ENCODE results near the gene CFAP46.
"Not testable (repeated sequence)": the region's sequence is repeated elsewhere in the genome, so short reads cannot be mapped to it uniquely, and the experiment has no call there.

The CFAP46 gene

GRCh38 chr10:132912713-132913558 is 29.4 kb downstream of the CFAP46 start:
- no peak for DNase-seq (ENCODE audit: low read depth)

GRCh38 chr10:132912225-132912712 is 30.1 kb downstream of the CFAP46 start:
- DNase-seq (ENCODE audit: low read depth) = no peak

- no peak for DNase-seq (ENCODE audit: low read depth)
Measured at GRCh38 chr10:132911786-132912097, 30.6 kb downstream of the CFAP46 start.

GRCh38 chr10:132910901-132911785 is 31.2 kb downstream of the CFAP46 start:
- DNase-seq (ENCODE audit: low read depth) = no peak

- no peak for DNase-seq (ENCODE audit: low read depth)
Measured at GRCh38 chr10:132910186-132910880, 32.0 kb downstream of the CFAP46 start.

GRCh38 chr10:132909491-132910071 is 32.8 kb downstream of the CFAP46 start:
- DNase-seq (ENCODE audit: low read depth) = no peak

- DNase-seq (ENCODE audit: low read depth) = no peak
Measured at GRCh38 chr10:132908621-132909295, 33.6 kb downstream of the CFAP46 start.

GRCh38 chr10:132907821-132908620 is 34.3 kb downstream of the CFAP46 start:
- DNase-seq (ENCODE audit: low read depth) = no peak

- no peak for DNase-seq (ENCODE audit: low read depth)
Measured at GRCh38 chr10:132906836-132907235, 35.5 kb downstream of the CFAP46 start.

- no peak for DNase-seq (ENCODE audit: low read depth)
Measured at GRCh38 chr10:132906106-132906505, 36.3 kb downstream of the CFAP46 start.

- DNase-seq (ENCODE audit: low read depth) = no peak
Measured at GRCh38 chr10:132905661-132906060, 36.7 kb downstream of the CFAP46 start.

- no peak for DNase-seq (ENCODE audit: low read depth)
Measured at GRCh38 chr10:132904814-132905649, 37.3 kb downstream of the CFAP46 start.

GRCh38 chr10:132904181-132904813 is 38.1 kb downstream of the CFAP46 start:
- no peak for DNase-seq (ENCODE audit: low read depth)

- DNase-seq (ENCODE audit: low read depth) = not testable (repeated sequence)
Measured at GRCh38 chr10:132902656-132903575, 39.5 kb downstream of the CFAP46 start.

GRCh38 chr10:132901351-132901750 is 41.0 kb downstream of the CFAP46 start:
- no peak for DNase-seq (ENCODE audit: low read depth)

GRCh38 chr10:132900211-132900756 is 42.1 kb downstream of the CFAP46 start:
- DNase-seq (ENCODE audit: low read depth) = no peak

- no peak for DNase-seq (ENCODE audit: low read depth)
Measured at GRCh38 chr10:132899751-132900065, 42.7 kb downstream of the CFAP46 start.

All from non-pigmented ciliary epithelial cell (primary cell).